Sigmoid colon (tissue), 7 donors: ENCODE data around the gene SKP2. TPM values are rescaled to one million over a fixed set of nuclear protein-coding genes. Genes with fewer than 3 reads are reported as not detected.

Source experiments
- DNase-seq: peaks from one replicate; pipeline ENCODE4 v3.0.0-alpha.2; 2019
- H3K27ac ChIP-seq, 4 donors: fragments of 200-600 bp; sonication (generic); one replicate each; pipeline ENCODE4 v1.5.1; 2016 to 2019; ENCODE audit warnings: mild to moderate bottlenecking in 1 of 4
- H3K27me3 ChIP-seq, 3 donors: fragments of 200-600 bp; sonication (generic); one replicate each; pipeline ENCODE4 v1.5.1; 2019; ENCODE audit warnings: mild to moderate bottlenecking in 1 of 3
- H3K36me3 ChIP-seq, 4 donors: fragments of 200-600 bp; sonication (generic); one replicate each; pipeline ENCODE4 v1.5.1; 2016 to 2019
- H3K4me1 ChIP-seq, 4 donors: fragments of 200-600 bp; sonication (generic); one replicate each; pipeline ENCODE4 v1.5.1; 2017 to 2019
- H3K4me3 ChIP-seq, 4 donors: fragments of 200-600 bp; sonication (generic); one replicate each; pipeline ENCODE4 v1.5.1; 2017 to 2019; ENCODE audit warnings: mild to moderate bottlenecking in 2 of 4, moderate library complexity in 1 of 4
- H3K9me3 ChIP-seq, 4 donors: fragments of 200-600 bp in 3 of 4; sonication (generic) in 3 of 4; one replicate each; pipeline versions ENCODE4 v1.5.1 to v1.6.1; 2013 to 2019
- EP300 ChIP-seq, 4 donors: sonication (generic); formaldehyde crosslinking; IDR thresholded peaks; one replicate each; pipeline ENCODE4 v1.6.1; 2017; ENCODE audit warnings: antibody characterized with exemption in 4 of 4
- POLR2A ChIP-seq, 2 donors: fragments of 450-650 bp; IDR thresholded peaks; one replicate each; pipeline ENCODE4 v1.6.1; 2016; ENCODE audit warnings: antibody characterized with exemption in 2 of 2, mild to moderate bottlenecking in 2 of 2, moderate library complexity in 2 of 2
- POLR2AphosphoS5 ChIP-seq, 4 donors: sonication (generic); formaldehyde crosslinking; IDR thresholded peaks; one replicate each; pipeline ENCODE4 v1.6.1; 2017; ENCODE audit warnings: antibody characterized with exemption in 4 of 4
- WGBS, 2 donors: extraction: QIAGEN DNeasy Blood & Tissue Kit; methylation state at CpG; one replicate each; pipeline ENCODE4 v1.1.7; 2013; 5-methylcytosine and 5-hydroxymethylcytosine counted together
- intact Hi-C: fragments of 100-400 bp; cut with DNase I; formaldehyde crosslinking; loops from one replicate; pipeline ENCODE4 v1.15.1; 2023
- polyA plus RNA-seq, 3 donors: library from polyadenylated mRNA; stranded (reverse); fragments of 200-250 nt; gene quantifications; one replicate each; pipeline ENCODE4 v1.2.3, GENCODE V29; 2013
- total RNA-seq, 4 donors: library from RNA; depleted of rRNA; stranded (reverse); fragments of >200 nt; gene quantifications; one replicate each; pipeline ENCODE4 v1.1.0, GENCODE V29; 2016
- TF ChIP-seq, protein P1 (sequence below), 4 experiments: fragments of 450-650 bp in 3 of 4; fragments of 200-600 bp in 1 of 4; IDR thresholded peaks; one replicate each; pipeline ENCODE4 v1.5.1; 2016 to 2019; ENCODE audit warnings: antibody characterized with exemption in 4 of 4, mild to moderate bottlenecking in 3 of 4, moderate library complexity in 2 of 4
- donor health status: healthy with polysubstance abuse.
- donor health status: Bipolar disorder and iron deficiency.
- donor health status: healthy.

Gene SKP2
- total and polyA plus RNA-seq, 7 donors: 2.4 to 9.6 (median 7.0) TPM

DNA sequence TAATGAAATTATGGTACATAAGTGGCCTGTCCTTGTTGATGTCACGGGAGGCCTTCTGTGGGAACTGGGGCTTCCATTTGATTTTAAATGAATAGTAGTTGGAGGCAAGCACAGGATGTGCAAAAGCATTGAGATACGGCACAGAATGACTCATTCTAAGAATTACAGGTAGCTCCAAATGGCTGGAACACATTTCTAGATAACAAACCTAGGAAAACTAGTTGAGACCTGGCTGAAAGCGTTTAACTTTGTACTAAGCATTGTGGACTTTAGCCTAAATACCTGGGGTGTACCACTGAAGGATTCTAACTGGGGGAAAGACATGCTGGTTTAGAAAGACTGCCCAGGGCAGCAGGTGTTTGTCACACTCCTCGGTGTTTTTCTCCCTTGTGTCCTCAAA is 9.4 kb downstream of the SKP2 start:
- peaks cover 0 to 98% (median 3%) of the 10 kb centered on the region in 4 donors for H3K36me3 ChIP-seq
- intact Hi-C loops: no loop called here
- 90 to 91% methylated on average over 4 of the region's 4 CpGs for WGBS, 2 donors

DNA sequence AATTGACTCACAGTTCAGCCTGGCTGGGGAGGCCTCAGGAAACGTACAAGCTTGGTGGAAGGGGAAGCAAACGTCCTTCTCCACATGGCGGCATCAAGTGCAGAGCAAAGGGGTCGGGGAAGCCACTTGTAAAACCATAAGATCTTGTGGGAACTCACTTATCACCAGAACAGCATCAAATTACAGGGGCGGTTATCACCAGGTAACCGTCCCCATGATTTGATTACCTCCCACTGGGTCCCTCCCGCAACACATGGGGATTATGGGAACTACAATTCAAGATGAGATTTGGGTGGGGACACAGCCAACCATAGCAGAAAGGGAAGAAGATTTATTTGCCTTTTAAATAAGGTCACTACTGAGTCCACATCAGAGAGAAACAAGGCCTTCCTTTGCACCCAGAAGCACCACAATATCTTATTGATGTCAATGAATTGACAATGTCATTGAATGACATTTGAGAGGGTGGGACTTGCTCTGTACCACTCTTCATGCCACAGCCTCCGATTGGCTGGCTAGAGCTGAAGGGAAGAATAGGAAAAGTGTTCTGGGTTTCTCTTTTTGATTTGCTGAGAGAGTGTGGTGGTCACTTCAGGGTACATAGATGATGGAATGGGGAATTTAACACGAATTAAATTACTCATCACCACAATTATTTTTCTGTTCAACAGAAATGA is 11.0 kb downstream of the SKP2 start:
- peaks cover 0 to 98% (median 3%) of the 10 kb centered on the region in 4 donors for H3K36me3 ChIP-seq
- no peak for DNase-seq
- H3K4me1 ChIP-seq: peaks cover 0 to 4% (median 0%) of the 10 kb centered on the region in 4 donors
- WGBS, 2 donors: 88 to 92% methylated on average over 9 of the region's 9 CpGs
- no peak overlapping the region for H3K4me3 ChIP-seq
- no peak overlapping the region for H3K27ac ChIP-seq
- no peaks in the 10 kb centered on the region for H3K9me3 ChIP-seq
- TF ChIP-seq, protein P1, sequence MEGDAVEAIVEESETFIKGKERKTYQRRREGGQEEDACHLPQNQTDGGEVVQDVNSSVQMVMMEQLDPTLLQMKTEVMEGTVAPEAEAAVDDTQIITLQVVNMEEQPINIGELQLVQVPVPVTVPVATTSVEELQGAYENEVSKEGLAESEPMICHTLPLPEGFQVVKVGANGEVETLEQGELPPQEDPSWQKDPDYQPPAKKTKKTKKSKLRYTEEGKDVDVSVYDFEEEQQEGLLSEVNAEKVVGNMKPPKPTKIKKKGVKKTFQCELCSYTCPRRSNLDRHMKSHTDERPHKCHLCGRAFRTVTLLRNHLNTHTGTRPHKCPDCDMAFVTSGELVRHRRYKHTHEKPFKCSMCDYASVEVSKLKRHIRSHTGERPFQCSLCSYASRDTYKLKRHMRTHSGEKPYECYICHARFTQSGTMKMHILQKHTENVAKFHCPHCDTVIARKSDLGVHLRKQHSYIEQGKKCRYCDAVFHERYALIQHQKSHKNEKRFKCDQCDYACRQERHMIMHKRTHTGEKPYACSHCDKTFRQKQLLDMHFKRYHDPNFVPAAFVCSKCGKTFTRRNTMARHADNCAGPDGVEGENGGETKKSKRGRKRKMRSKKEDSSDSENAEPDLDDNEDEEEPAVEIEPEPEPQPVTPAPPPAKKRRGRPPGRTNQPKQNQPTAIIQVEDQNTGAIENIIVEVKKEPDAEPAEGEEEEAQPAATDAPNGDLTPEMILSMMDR (IDR thresholded peaks at IDR 0.05): no peak
- TF ChIP-seq POLR2AphosphoS5 (IDR thresholded peaks at IDR 0.05) (no peak), POLR2A (IDR thresholded peaks at IDR 0.05) (no peak), EP300 (IDR thresholded peaks at IDR 0.05) (no peak)
- intact Hi-C loops: no loop called here
- H3K27me3 ChIP-seq: no peaks in the 10 kb centered on the region

More for the DNA sequence above, 9.4 kb downstream of the SKP2 start:
- no peak for DNase-seq
- TF ChIP-seq EP300 (IDR thresholded peaks at IDR 0.05) (no peak), POLR2A (IDR thresholded peaks at IDR 0.05) (no peak), POLR2AphosphoS5 (IDR thresholded peaks at IDR 0.05) (no peak)
- TF ChIP-seq, protein P1 (IDR thresholded peaks at IDR 0.05): no peak
- peaks cover 0 to 6% (median 3%) of the 10 kb centered on the region in 4 donors for H3K4me1 ChIP-seq
- H3K4me3 ChIP-seq: no peak overlapping the region
- H3K9me3 ChIP-seq: no peaks in the 10 kb centered on the region
- no peak overlapping the region for H3K27ac ChIP-seq
- H3K27me3 ChIP-seq: no peaks in the 10 kb centered on the region

DNA sequence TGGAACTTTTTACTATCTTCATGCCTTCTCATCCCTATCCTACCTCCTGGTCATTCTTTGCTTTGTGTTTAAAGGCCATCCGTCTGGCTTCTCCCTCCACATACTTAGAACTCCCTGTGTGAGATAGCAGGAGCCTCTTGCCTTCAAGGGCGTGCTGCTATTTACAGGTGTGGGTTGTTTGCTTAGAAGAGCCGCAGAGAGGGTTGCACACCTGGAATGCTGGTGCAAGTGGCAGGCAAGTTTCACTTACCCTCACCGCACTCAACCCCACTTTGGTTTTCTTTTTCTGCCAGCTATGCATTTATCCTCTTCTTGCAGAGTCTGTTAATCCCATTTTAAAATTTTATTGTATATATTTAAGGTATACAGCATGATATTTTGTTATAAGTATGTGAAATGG is 12.6 kb downstream of the SKP2 start:
- no peaks in the 10 kb centered on the region for H3K9me3 ChIP-seq
- intact Hi-C loops: no loop called here
- H3K27ac ChIP-seq: no peak overlapping the region
- no peaks in the 10 kb centered on the region for H3K27me3 ChIP-seq
- 89 to 93% methylated on average over 4 of the region's 4 CpGs for WGBS, 2 donors
- no peak overlapping the region for H3K4me3 ChIP-seq
- no peaks in the 10 kb centered on the region for H3K4me1 ChIP-seq
- H3K36me3 ChIP-seq: peaks cover 0 to 98% (median 9%) of the 10 kb centered on the region in 4 donors
- TF ChIP-seq POLR2AphosphoS5 (IDR thresholded peaks at IDR 0.05) (no peak), EP300 (IDR thresholded peaks at IDR 0.05) (no peak), POLR2A (IDR thresholded peaks at IDR 0.05) (no peak)
- TF ChIP-seq, protein P1 (IDR thresholded peaks at IDR 0.05): no peak
- no peak for DNase-seq

DNA sequence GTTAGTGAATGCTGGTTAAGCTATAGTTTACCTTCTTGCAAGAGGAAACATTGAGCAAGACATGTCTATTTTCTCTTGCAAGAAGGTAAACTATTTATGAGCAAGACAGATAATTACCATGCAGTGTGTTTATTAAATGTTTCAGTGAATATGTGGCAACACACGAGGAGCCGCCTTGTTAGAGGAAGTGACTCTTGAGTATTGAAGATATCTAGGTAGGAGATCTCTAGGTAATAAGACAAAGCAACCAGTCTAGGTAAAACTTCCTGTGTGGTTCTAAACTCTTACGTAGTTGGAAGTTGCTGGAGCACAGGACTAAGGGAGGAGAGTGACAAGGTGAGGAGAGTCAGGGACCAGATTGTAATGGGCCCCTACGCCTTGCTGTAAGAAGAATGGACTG is 16.8 kb downstream of the SKP2 start:
- Histone ChIP-seq H3K27ac (no peak overlapping the region), H3K36me3 (peaks cover 5 to 100% (median 15%) of the 10 kb centered on the region in 4 donors), H3K27me3 (no peaks in the 10 kb centered on the region), H3K9me3 (no peaks in the 10 kb centered on the region), H3K4me1 (no peaks in the 10 kb centered on the region), H3K4me3 (no peak overlapping the region)
- DNase-seq: no peak
- TF ChIP-seq POLR2A (IDR thresholded peaks at IDR 0.05) (no peak), POLR2AphosphoS5 (IDR thresholded peaks at IDR 0.05) (no peak), EP300 (IDR thresholded peaks at IDR 0.05) (no peak)
- TF ChIP-seq, protein P1 (IDR thresholded peaks at IDR 0.05): no peak
- intact Hi-C loops: no loop called here
- 81 to 90% methylated on average over 4 of the region's 4 CpGs for WGBS, 2 donors
